Endothelial cell of umbilical vein (primary cell): ENCODE results near the gene GAR1.

Source experiments
- CTCF ChIP-seq, 2 donors: IDR thresholded peaks; 1 replicate in 1 of 2; 2 replicates in 1 of 2; pipeline ENCODE4 v1.5.1; 2011; ENCODE audit warnings: low read length in 2 of 2, mild to moderate bottlenecking in 2 of 2, moderate library complexity in 2 of 2, control low read depth in 1 of 2, inconsistent platforms in 1 of 2, low read depth in 1 of 2; ENCODE audit not compliant: insufficient read depth in 1 of 2; ENCODE audit errors: extremely low read depth in 1 of 2
- EZH2 ChIP-seq: IDR thresholded peaks from 2 replicates; pipeline ENCODE4 v1.6.1; 2012; ENCODE audit warnings: borderline replicate concordance, low read depth, mild to moderate bottlenecking, moderate library complexity, low read length, inconsistent platforms; ENCODE audit not compliant: severe bottlenecking
- POLR2A ChIP-seq: IDR thresholded peaks from 2 replicates; pipeline ENCODE4 v1.6.1; 2012; ENCODE audit warnings: low read depth, mild to moderate bottlenecking, control low read depth, low read length

GRCh38 chr4:109801895-109802319 lies 13.7 kb upstream of the GAR1 start, which contains the start of gene CFI:
- TF ChIP-seq CTCF (IDR thresholded peaks at IDR 0.05; ENCODE audit: extremely low read depth in 1 of 2, insufficient read depth in 1 of 2, low read depth in 1 of 2, low read length in 2 of 2) (no peak), POLR2A (no peak), EZH2 (no peak)
